Hematopoietic multipotent progenitor cell treated with erythropoietin and hydrocortisone succinate and interleukin-3 and kit ligand, for 8 days (in vitro differentiated cells): Measurements from ENCODE around the gene RPS23.
"Not testable (repeated sequence)": the region's sequence is repeated elsewhere in the genome, so short reads cannot be mapped to it uniquely, and the experiment has no call there.

Source experiments
- DNase-seq: peaks from one replicate; pipeline ENCODE4 v3.0.0-alpha.2; 2015

The RPS23 gene

GRCh38 chr5:82287625-82288024 is 9.5 kb upstream of the RPS23 start:
- no peak for DNase-seq

GRCh38 chr5:82285206-82285605 is 7.1 kb upstream of the RPS23 start:
- DNase-seq, result peak; percentile 46

GRCh38 chr5:82283893-82284292 is 5.7 kb upstream of the RPS23 start:
- DNase-seq, result no peak

GRCh38 chr5:82278711-82279370 is 687 bp upstream of the RPS23 start:
- DNase-seq, result no peak

- DNase-seq, result peak; percentile 48
Measured at GRCh38 chr5:82277613-82277986, 554 bp downstream of the RPS23 start.

- peak; percentile 55 for DNase-seq
Measured at GRCh38 chr5:82276800-82277612, 1.1 kb downstream of the RPS23 start.

- no peak for DNase-seq
Measured at GRCh38 chr5:82275216-82275664, 2.9 kb downstream of the RPS23 start.

GRCh38 chr5:82274343-82275211 is 3.6 kb downstream of the RPS23 start:
- DNase-seq, result peak; percentile 21

GRCh38 chr5:82273426-82273825 is 4.7 kb downstream of the RPS23 start:
- not testable (repeated sequence) for DNase-seq

- not testable (repeated sequence) for DNase-seq
Measured at GRCh38 chr5:82272571-82273356, 5.4 kb downstream of the RPS23 start.

GRCh38 chr5:82269363-82269762 is 8.8 kb downstream of the RPS23 start:
- not testable (repeated sequence) for DNase-seq

GRCh38 chr5:82267297-82267933 is 10.7 kb downstream of the RPS23 start:
- not testable (repeated sequence) for DNase-seq

- DNase-seq, result no peak
Measured at GRCh38 chr5:82265047-82265446, 13.1 kb downstream of the RPS23 start.

GRCh38 chr5:82259172-82259800 is 18.9 kb downstream of the RPS23 start:
- peak; percentile 32 for DNase-seq

GRCh38 chr5:82257729-82258128 is 20.4 kb downstream of the RPS23 start:
- DNase-seq, result no peak

GRCh38 chr5:82257247-82257646 is 20.9 kb downstream of the RPS23 start:
- no peak for DNase-seq

- DNase-seq, result no peak
Measured at GRCh38 chr5:82255844-82256243, 22.3 kb downstream of the RPS23 start.

GRCh38 chr5:82252744-82253143 is 25.4 kb downstream of the RPS23 start:
- DNase-seq, result no peak

- DNase-seq, result no peak
Measured at GRCh38 chr5:82246960-82247574, 31.1 kb downstream of the RPS23 start.

- DNase-seq, result no peak
Measured at GRCh38 chr5:82244854-82245635, 33.1 kb downstream of the RPS23 start.
